OCI-LY7 (cell line): Measurements from ENCODE around the gene CAVIN1. TPM values are rescaled to one million over a fixed set of nuclear protein-coding genes. Genes with fewer than 3 reads are reported as not detected.
"Not testable (repeated sequence)": the region's sequence is repeated elsewhere in the genome, so short reads cannot be mapped to it uniquely, and the experiment has no call there.

Experiments
- BruUV-seq: library from RNA; stranded (reverse); fragments of 400-500 nt; replicated peaks from 2 replicates; lab custom pipeline; 2021; lab: Mats Ljungman, UMichigan
- CTCF ChIA-PET: fragments of 300-600 bp; sonication (Branson Sonifier 250); formaldehyde crosslinking; loops from one replicate; lab custom pipeline; 2022; ENCODE audit warnings: antibody characterized with exemption; ENCODE audit not compliant: unreplicated experiment; lab: Charles Lee
- POLR2A ChIA-PET: fragments of 300-600 bp; sonication (Branson Sonifier 250); formaldehyde crosslinking; loops from one replicate; lab custom pipeline; 2022; ENCODE audit warnings: antibody characterized with exemption; lab: Charles Lee
- DNase-seq: peaks from one replicate; pipeline ENCODE4 v3.0.0-alpha.2; 2015; ENCODE audit warnings: low spot score
- H2AFZ ChIP-seq: fragments of 200-600 bp; sonication (generic), shearing (Covaris generic); 2 replicates; pipeline ENCODE4 v1.6.1; 2014; ENCODE audit warnings: mild to moderate bottlenecking, antibody characterized with exemption, low read length, moderate library complexity
- H3K27ac ChIP-seq: fragments of 200-600 bp; sonication (generic); 2 replicates; pipeline ENCODE4 v1.5.1; 2014; ENCODE audit warnings: mixed run types, low read depth, mild to moderate bottlenecking, moderate library complexity, low read length, inconsistent platforms; ENCODE audit not compliant: poor library complexity, severe bottlenecking
- H3K36me3 ChIP-seq: fragments of 200-600 bp; sonication (generic); 2 replicates; pipeline ENCODE4 v1.6.1; 2014; ENCODE audit warnings: mild to moderate bottlenecking, antibody characterized with exemption, low read length, moderate library complexity, mixed read lengths; ENCODE audit not compliant: insufficient read depth
- H3K4me1 ChIP-seq: fragments of 200-600 bp; sonication (generic); 2 replicates; pipeline ENCODE4 v1.5.1; 2014; ENCODE audit warnings: mild to moderate bottlenecking, low read length; ENCODE audit not compliant: insufficient read depth, poor library complexity, severe bottlenecking
- H3K4me2 ChIP-seq: fragments of 200-600 bp; sonication (generic); 2 replicates; pipeline ENCODE4 v1.6.1; 2014; ENCODE audit warnings: mild to moderate bottlenecking, low read length
- H3K4me3 ChIP-seq: fragments of 200-600 bp; sonication (generic); 2 replicates; pipeline ENCODE4 v1.5.1; 2014; ENCODE audit warnings: mild to moderate bottlenecking, low read depth, low read length; ENCODE audit not compliant: poor library complexity, severe bottlenecking
- H3K79me2 ChIP-seq: fragments of 200-600 bp; sonication (generic); 2 replicates; pipeline ENCODE4 v1.6.1; 2016; ENCODE audit warnings: low read depth, mild to moderate bottlenecking, low read length, moderate library complexity, mixed read lengths; ENCODE audit not compliant: insufficient read depth
- H3K9me2 ChIP-seq: fragments of 200-600 bp; sonication (generic); 2 replicates; pipeline ENCODE4 v1.6.1; 2016; ENCODE audit warnings: mild to moderate bottlenecking, low read length, mixed read lengths; ENCODE audit not compliant: insufficient read depth
- H3K9me3 ChIP-seq: fragments of 200-600 bp; sonication (generic); 2 replicates; pipeline ENCODE4 v1.6.1; 2014; ENCODE audit warnings: mild to moderate bottlenecking, mixed run types, low read length, mixed read lengths
- H4K20me1 ChIP-seq: fragments of 200-600 bp; sonication (generic); 2 replicates; pipeline ENCODE4 v1.6.1; 2014; ENCODE audit warnings: mild to moderate bottlenecking, antibody characterized with exemption, low read length, moderate library complexity, mixed read lengths; ENCODE audit not compliant: insufficient read depth
- CTCF ChIP-seq: fragments of 200-600 bp; sonication (generic); conservative IDR thresholded peaks from 2 replicates; pipeline ENCODE4 v1.5.1; 2014; ENCODE audit warnings: mild to moderate bottlenecking, antibody characterized with exemption, low read length, moderate library complexity, mixed read lengths
- EZH2phosphoT487 ChIP-seq: fragments of 200-600 bp; sonication (generic); IDR thresholded peaks from 2 replicates; pipeline ENCODE4 v1.6.1; 2018; ENCODE audit warnings: low read depth, borderline replicate concordance, mild to moderate bottlenecking, mixed run types, antibody characterized with exemption, low read length, moderate library complexity, mixed read lengths
- intact Hi-C: fragments of 100-400 bp; cut with micrococcal nuclease; formaldehyde crosslinking; loops from one replicate; pipeline ENCODE4 v1.10.0; 2022; ENCODE audit not compliant: unreplicated experiment
- total RNA-seq, 2 experiments: library from RNA; depleted of rRNA in 1 of 2; stranded (reverse); fragments of >200 nt in 1 of 2; shearing (Covaris generic) in 1 of 2; gene quantifications; 2 replicates each; pipeline ENCODE4 v1.2.3, GENCODE V29; 2014 to 2022

CAVIN1 gene
- total RNA-seq, 2 experiments from 2014 or later: 0.08 TPM; not detected in 1

GRCh38 chr17:42402117-42402516, 20.9 kb downstream of the CAVIN1 start:
- Histone ChIP-seq H3K9me2 (no peaks in the 10 kb centered on the region), H3K4me2 (no peak overlapping the region), H3K4me1 (peaks cover 11% of the 10 kb centered on the region), H3K79me2 (no peaks in the 10 kb centered on the region), H2AFZ (no peak overlapping the region), H3K36me3 (no peaks in the 10 kb centered on the region), H4K20me1 (no peaks in the 10 kb centered on the region; the same call in 1 of the 2 replicates), H3K9me3 (no peaks in the 10 kb centered on the region), H3K4me3 (no peak overlapping the region), H3K27ac (no peak overlapping the region)
- TF ChIP-seq EZH2phosphoT487 (no peak), CTCF (no peak)
- BruUV-seq: no TSS peak
- ChIA-PET CTCF (interaction anchor here (2.0 kb wide), 1 partner anchor 80 kb away, joined by 8 read pairs; no protein-coding TSS in a partner anchor), POLR2A (interaction anchor here (1.3 kb wide), 1 partner anchor 14 kb away, joined by 3 read pairs; the partner anchor contains the start of gene STAT3)
- no peak for DNase-seq
- intact Hi-C loops: loop anchor here (10.0 kb wide), 2 partner anchors 177 to 217 kb away; partner anchors contain the start of genes HCRT and KCNH4

GRCh38 chr17:42400844-42401375, 22.1 kb downstream of the CAVIN1 start:
- DNase-seq, POLR2A ChIA-PET: not testable (repeated sequence)
- intact Hi-C loops: loop anchor here (10.0 kb wide), 2 partner anchors 176 to 216 kb away; partner anchors contain the start of genes HCRT and KCNH4

GRCh38 chr17:42399948-42400843, 22.9 kb downstream of the CAVIN1 start:
- CTCF ChIA-PET: no interaction called here
- H3K4me3 ChIP-seq: no peak overlapping the region
- H3K79me2 ChIP-seq: no peaks in the 10 kb centered on the region
- H3K27ac ChIP-seq: no peak overlapping the region
- no peaks in the 10 kb centered on the region for H3K9me3 ChIP-seq
- POLR2A ChIA-PET: interaction anchor here (0.8 to 1.1 kb wide), 2 partner anchors 12 to 86 kb away, joined by 3 to 4 read pairs; partner anchors contain the start of gene STAT3
- no peaks in the 10 kb centered on the region for H3K9me2 ChIP-seq
- no peak for TF ChIP-seq CTCF
- TF ChIP-seq EZH2phosphoT487: no peak
- no peaks in the 10 kb centered on the region for H3K36me3 ChIP-seq
- no peaks in the 10 kb centered on the region; the same call in 1 of the 2 replicates for H4K20me1 ChIP-seq
- H3K4me2 ChIP-seq: no peak overlapping the region
- no TSS peak for BruUV-seq
- intact Hi-C loops: loop anchor here (10.0 kb wide), 2 partner anchors 175 to 215 kb away; partner anchors contain the start of genes HCRT and KCNH4
- no peaks in the 10 kb centered on the region for H3K4me1 ChIP-seq
- DNase-seq: no peak
- H2AFZ ChIP-seq: no peak overlapping the region

More at GRCh38 chr17:42400844-42401375, 22.1 kb downstream of the CAVIN1 start:
- H3K9me3 ChIP-seq, H3K79me2 ChIP-seq, H3K36me3 ChIP-seq, H3K9me2 ChIP-seq, BruUV-seq, H3K27ac ChIP-seq, H2AFZ ChIP-seq, H4K20me1 ChIP-seq, H3K4me1 ChIP-seq, H3K4me2 ChIP-seq, H3K4me3 ChIP-seq, CTCF ChIA-PET: not testable (repeated sequence)
